Epithelial cell of proximal tubule (primary cell): ENCODE data around the gene COL8A1. TPM values are rescaled to one million over a fixed set of nuclear protein-coding genes. Genes with fewer than 3 reads are reported as not detected.
A peak's percentile ranks its signal among the peaks of the same experiment; 100 is the strongest.

Source experiments
- DNase-seq: peaks from one replicate; pipeline ENCODE4 v3.0.0-alpha.2; 2011; ENCODE audit warnings: low read depth
- H3K4me3 ChIP-seq: 2 replicates; pipeline ENCODE4 v1.5.1; 2011; ENCODE audit warnings: low read depth, mild to moderate bottlenecking, low read length
- total RNA-seq: library from RNA; depleted of rRNA; stranded (reverse); fragments of >200 nt; gene quantifications from 2 replicates; pipeline ENCODE4 v1.2.3, GENCODE V29; 2015
- TF ChIP-seq, protein P1 (sequence below): conservative IDR thresholded peaks from 2 replicates; pipeline ENCODE4 v1.5.1; 2012; ENCODE audit warnings: low read depth, mild to moderate bottlenecking, low read length

Gene COL8A1
- total RNA-seq, 1 donor from 2014 or later, result 60.5 TPM

DNA sequence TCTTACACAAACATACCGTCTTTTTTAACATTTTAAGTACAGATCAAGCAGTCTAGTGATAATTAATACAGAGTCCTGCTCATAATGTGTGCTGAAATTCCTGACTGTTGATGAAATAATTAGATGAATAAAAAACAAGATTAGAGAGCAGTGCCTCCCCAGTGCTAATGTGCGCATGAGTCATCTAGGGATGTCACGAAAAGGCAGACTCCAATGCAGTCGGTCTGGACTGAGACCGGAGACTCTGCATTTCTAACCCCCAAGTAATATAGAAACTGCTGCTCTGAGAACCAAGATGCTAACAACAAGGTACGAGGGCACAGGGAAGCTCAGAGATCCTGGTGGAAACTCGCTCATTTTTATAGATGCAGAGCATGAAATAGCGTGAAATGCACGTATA, 61.4 kb downstream of the COL8A1 start:
- TF ChIP-seq, protein P1, sequence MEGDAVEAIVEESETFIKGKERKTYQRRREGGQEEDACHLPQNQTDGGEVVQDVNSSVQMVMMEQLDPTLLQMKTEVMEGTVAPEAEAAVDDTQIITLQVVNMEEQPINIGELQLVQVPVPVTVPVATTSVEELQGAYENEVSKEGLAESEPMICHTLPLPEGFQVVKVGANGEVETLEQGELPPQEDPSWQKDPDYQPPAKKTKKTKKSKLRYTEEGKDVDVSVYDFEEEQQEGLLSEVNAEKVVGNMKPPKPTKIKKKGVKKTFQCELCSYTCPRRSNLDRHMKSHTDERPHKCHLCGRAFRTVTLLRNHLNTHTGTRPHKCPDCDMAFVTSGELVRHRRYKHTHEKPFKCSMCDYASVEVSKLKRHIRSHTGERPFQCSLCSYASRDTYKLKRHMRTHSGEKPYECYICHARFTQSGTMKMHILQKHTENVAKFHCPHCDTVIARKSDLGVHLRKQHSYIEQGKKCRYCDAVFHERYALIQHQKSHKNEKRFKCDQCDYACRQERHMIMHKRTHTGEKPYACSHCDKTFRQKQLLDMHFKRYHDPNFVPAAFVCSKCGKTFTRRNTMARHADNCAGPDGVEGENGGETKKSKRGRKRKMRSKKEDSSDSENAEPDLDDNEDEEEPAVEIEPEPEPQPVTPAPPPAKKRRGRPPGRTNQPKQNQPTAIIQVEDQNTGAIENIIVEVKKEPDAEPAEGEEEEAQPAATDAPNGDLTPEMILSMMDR, result no peak
- no peak for DNase-seq
- no peak overlapping the region for H3K4me3 ChIP-seq

DNA sequence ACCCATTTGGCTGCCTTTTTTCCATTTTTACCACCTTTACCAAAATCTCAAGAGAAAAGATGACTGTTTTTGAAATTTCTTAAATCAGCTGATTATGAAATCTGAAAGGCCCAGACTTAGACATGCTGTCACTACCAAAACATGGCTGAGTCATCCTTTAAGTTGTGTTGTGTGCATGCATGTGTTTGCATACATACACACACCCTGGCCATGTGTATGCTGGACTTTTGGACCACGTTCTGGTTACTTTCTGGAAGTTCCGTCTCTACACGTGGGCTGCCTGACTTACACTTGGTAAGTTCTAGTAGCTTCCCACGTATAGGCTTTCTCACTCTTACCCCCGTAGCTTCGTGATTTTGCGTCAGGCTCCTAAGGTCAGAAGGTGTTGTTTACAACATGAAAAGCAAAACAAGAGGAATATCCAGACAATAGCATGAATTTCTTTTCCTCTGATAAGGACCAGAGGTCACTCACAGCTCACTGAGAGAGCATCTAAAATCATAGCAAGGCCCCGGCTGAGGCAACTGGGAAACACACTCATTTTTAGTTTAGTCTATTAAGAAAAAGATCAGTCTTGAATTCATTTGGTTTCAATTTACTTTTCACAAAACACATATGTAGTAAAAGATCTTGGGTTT, 62.4 kb downstream of the COL8A1 start:
- TF ChIP-seq, protein P1, result no peak
- no peak overlapping the region for H3K4me3 ChIP-seq
- DNase-seq, result no peak

DNA sequence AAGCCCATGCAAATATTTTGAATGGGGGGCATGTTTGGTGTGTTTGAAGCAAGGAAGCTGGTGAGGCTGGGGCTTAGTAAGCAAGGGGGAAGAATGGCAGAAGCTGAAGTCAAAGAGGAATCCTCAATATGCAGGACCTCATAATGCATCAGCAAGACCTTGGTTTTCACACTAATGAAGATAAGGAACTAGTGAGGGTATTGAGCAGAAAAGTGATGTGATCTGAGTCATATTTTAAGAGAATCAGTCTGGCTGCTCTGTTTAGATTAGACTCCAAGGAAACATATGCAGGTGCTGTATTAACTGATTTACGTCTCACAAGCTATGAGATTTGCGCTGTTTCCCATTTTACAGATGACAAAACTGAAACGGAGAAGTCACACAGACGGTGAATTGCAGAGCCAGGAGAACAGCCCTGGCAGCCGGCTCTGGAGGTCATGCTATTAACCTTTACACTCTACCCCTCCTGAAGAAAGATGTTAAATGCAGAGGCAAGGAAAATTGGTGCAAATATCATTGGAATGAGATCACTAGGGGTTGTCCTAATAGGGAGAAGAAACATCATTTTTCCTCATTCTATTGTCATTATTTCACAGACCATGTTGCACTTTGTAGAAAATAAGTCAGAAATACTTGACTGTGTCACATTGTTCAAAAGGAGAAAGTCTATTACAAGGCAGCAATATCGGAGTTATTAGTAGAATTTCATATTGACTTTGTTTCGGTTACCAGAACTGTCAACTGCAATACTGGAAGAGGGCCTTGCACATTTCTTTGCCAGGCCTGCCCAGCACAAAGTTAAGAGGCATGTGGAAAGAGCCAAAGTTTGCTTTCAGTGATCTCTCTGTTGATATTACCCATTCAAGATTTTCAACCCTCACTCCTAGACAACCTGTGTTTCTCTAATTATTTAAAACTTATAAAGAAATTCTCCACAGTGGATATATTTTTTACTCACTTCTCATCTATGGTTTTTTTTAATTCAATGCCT, 64.9 kb downstream of the COL8A1 start:
- TF ChIP-seq, protein P1, result no peak
- no peak overlapping the region for H3K4me3 ChIP-seq
- no peak for DNase-seq

DNA sequence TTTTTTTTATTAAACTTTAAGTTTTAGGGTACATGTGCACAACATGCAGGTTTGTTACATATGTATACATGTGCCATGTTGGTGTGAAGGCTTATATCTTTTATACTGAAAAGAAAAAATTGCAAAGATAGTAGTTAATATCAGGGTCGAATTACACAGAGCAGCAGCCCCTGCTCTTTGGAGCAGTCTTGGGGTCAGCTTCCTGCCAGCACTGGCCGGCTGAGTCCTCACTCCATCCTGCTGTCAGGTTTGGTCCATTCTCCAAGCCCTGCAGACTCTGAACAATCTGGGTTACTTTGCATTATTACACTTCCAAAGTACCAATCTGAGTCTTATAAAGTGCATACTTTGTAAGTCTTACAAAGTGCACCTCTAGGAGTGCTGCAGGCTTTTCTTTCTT, 66.0 kb downstream of the COL8A1 start:
- TF ChIP-seq, protein P1, result peak; percentile 21
- H3K4me3 ChIP-seq, result no peak overlapping the region
- no peak for DNase-seq

DNA sequence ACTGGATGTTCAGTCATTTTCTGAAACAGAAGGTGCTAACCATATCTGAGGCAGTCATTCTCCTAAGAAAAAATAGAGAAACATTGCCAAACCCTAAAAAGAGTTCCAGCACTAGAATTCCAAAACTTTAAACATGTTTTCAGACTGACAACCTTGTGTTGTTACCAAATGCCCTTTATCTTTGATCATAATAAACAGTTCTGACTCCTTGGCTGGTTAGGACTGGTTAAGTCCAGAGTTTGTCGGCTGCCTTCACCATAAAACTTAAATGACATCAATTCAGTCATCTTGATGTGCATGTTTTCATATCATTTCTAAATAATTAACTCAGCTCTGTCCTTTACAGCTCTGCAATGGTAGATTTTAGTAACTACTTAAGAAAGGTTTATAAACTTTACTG, 68.0 kb downstream of the COL8A1 start:
- H3K4me3 ChIP-seq, result no peak overlapping the region
- DNase-seq, result no peak
- TF ChIP-seq, protein P1, result no peak

DNA sequence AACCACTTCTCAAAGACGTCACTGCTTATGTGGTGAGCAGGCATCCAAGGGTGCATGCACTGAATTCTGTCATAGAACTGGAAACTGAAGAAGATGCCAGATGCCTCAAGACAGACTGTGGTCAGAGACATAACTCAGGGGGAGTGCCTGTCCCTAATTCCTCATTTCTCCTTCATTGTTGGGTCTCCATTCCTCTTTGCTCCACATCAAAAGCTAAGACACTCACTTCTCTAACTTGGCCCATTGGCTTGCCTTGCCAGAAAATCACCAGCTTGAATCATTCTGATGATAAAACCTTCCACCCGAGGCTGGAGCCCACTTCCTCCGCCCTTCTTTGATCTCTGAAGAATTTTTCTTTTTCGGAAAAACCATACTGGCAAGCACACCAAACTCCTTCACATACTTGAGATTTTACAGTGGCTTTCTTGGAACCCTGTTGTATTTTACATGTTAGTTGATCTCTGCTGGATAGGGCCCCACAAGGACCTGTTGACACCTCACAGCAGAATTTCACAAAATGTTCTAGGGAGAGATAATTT, 69.9 kb downstream of the COL8A1 start:
- TF ChIP-seq, protein P1, result no peak
- DNase-seq, result no peak
- no peak overlapping the region for H3K4me3 ChIP-seq
